Trophoblast cell (in vitro differentiated cells and primary cell): ENCODE data around the gene ZBTB8B.

Experiments used
- DNase-seq, 2 donors: peaks; one replicate each; pipeline ENCODE4 v3.0.0-alpha.2; 2016
- H2AFZ ChIP-seq: 2 replicates; pipeline ENCODE4 v1.6.1; 2013; ENCODE audit warnings: low read length, moderate library complexity, mild to moderate bottlenecking; ENCODE audit not compliant: insufficient read depth, poor library complexity
- H2AK5ac ChIP-seq: 2 replicates; pipeline ENCODE4 v1.6.1; 2013; ENCODE audit warnings: mild to moderate bottlenecking, low read length
- H2BK120ac ChIP-seq: 2 replicates; pipeline ENCODE4 v1.6.1; 2013; ENCODE audit warnings: low read length, mild to moderate bottlenecking, moderate library complexity; ENCODE audit not compliant: insufficient read depth, poor library complexity
- H2BK12ac ChIP-seq: 2 replicates; pipeline ENCODE4 v1.6.1; 2013; ENCODE audit warnings: mild to moderate bottlenecking, low read length, moderate library complexity
- H2BK5ac ChIP-seq: 2 replicates; pipeline ENCODE4 v1.6.1; 2013; ENCODE audit warnings: low read length, low read depth, moderate library complexity, mild to moderate bottlenecking; ENCODE audit not compliant: poor library complexity
- H3K14ac ChIP-seq: 2 replicates; pipeline ENCODE4 v1.6.1; 2013; ENCODE audit warnings: mild to moderate bottlenecking, low read length
- H3K18ac ChIP-seq: 2 replicates; pipeline ENCODE4 v1.6.1; 2013; ENCODE audit warnings: mild to moderate bottlenecking, low read length
- H3K23ac ChIP-seq: 2 replicates; pipeline ENCODE4 v1.6.1; 2013; ENCODE audit warnings: low read length
- H3K27ac ChIP-seq: 2 replicates; pipeline ENCODE4 v1.5.1; 2013; ENCODE audit warnings: low read depth, mild to moderate bottlenecking, inconsistent platforms, low read length, moderate library complexity
- H3K27me3 ChIP-seq: 2 replicates; pipeline ENCODE4 v1.6.1; 2013; ENCODE audit warnings: inconsistent platforms, mild to moderate bottlenecking, low read length, moderate library complexity; ENCODE audit not compliant: insufficient read depth
- H3K36me3 ChIP-seq, 2 experiments: 1 replicate in 1 of 2; 2 replicates in 1 of 2; pipeline ENCODE4 v1.6.1; 2013; ENCODE audit warnings: low read length in 2 of 2, mild to moderate bottlenecking in 2 of 2, moderate library complexity in 1 of 2; ENCODE audit not compliant: insufficient read depth in 2 of 2, control insufficient read depth in 1 of 2
- H3K4ac ChIP-seq: 2 replicates; pipeline ENCODE4 v1.6.1; 2013; ENCODE audit warnings: low read depth, mild to moderate bottlenecking, low read length, moderate library complexity
- H3K4me1 ChIP-seq, 2 experiments: 1 replicate in 1 of 2; 2 replicates in 1 of 2; pipeline ENCODE4 v1.6.1; 2013; ENCODE audit warnings: low read length in 2 of 2, mild to moderate bottlenecking in 2 of 2, moderate library complexity in 1 of 2; ENCODE audit not compliant: insufficient read depth in 2 of 2, control insufficient read depth in 1 of 2
- H3K4me2 ChIP-seq: 2 replicates; pipeline ENCODE4 v1.6.1; 2013; ENCODE audit warnings: inconsistent platforms, mild to moderate bottlenecking, low read length, moderate library complexity
- H3K4me3 ChIP-seq: 2 replicates; pipeline ENCODE4 v1.5.1; 2013; ENCODE audit warnings: mild to moderate bottlenecking, low read depth, low read length, inconsistent platforms
- H3K79me1 ChIP-seq: one replicate; pipeline ENCODE4 v1.6.1; 2013; ENCODE audit warnings: low read length
- H3K79me2 ChIP-seq: 2 replicates; pipeline ENCODE4 v1.6.1; 2013; ENCODE audit warnings: low read length, mild to moderate bottlenecking; ENCODE audit not compliant: control insufficient read depth, insufficient read depth, poor library complexity
- H3K9ac ChIP-seq: 2 replicates; pipeline ENCODE4 v1.6.1; 2013; ENCODE audit warnings: mild to moderate bottlenecking, low read length
- H3K9me3 ChIP-seq: 2 replicates; pipeline ENCODE4 v1.6.1; 2013; ENCODE audit warnings: low read depth, mild to moderate bottlenecking, control low read depth, inconsistent platforms, low read length; ENCODE audit not compliant: insufficient read depth
- H4K12ac ChIP-seq: 2 replicates; pipeline ENCODE4 v1.6.1; 2013; ENCODE audit warnings: low read depth, mild to moderate bottlenecking, low read length, moderate library complexity
- H4K8ac ChIP-seq: 2 replicates; pipeline ENCODE4 v1.6.1; 2013; ENCODE audit warnings: low read depth, mild to moderate bottlenecking, low read length, moderate library complexity
- H4K91ac ChIP-seq: one replicate; pipeline ENCODE4 v1.6.1; 2013; ENCODE audit warnings: low read depth, mild to moderate bottlenecking, low read length, moderate library complexity
- whole genome bisulfite sequencing: extraction: QIAGEN DNeasy Blood & Tissue Kit; methylation state at CpG from one replicate; pipeline ENCODE4 v1.1.7; 2013; ENCODE audit warnings: missing lambda C conversion rate; ENCODE audit not compliant: insufficient read length, insufficient coverage; ENCODE audit errors: extremely low coverage; 5-methylcytosine and 5-hydroxymethylcytosine counted together

ZBTB8B gene

GRCh38 chr1:32491386-32491785 is 26.5 kb downstream of the ZBTB8B start:
- WGBS = no CpG with 5 or more reads among the region's 2 CpGs
- no peak for DNase-seq

GRCh38 chr1:32494196-32494595 is 29.3 kb downstream of the ZBTB8B start:
- Histone ChIP-seq H3K36me3 (no peaks in the 10 kb centered on the region), H2BK12ac (no peak overlapping the region), H2BK5ac (peak overlapping the region; percentile 93), H4K91ac (no peak overlapping the region), H3K23ac (no peak overlapping the region), H2AK5ac (no peak overlapping the region), H3K4ac (no peak overlapping the region), H4K12ac (no peak overlapping the region), H3K4me3 (no peak overlapping the region), H2BK120ac (peak overlapping the region; percentile 92), H3K4me2 (no peak overlapping the region), H3K9ac (no peak overlapping the region), H3K14ac (no peak overlapping the region), H2AFZ (no peak overlapping the region), H3K27me3 (no peaks in the 10 kb centered on the region), H3K4me1 (peaks cover 8 to 14% of the 10 kb centered on the region in 2 experiments), H3K79me2 (peaks cover 3% of the 10 kb centered on the region), H3K27ac (peak overlapping the region; percentile 80), H4K8ac (no peak overlapping the region), H3K9me3 (no peaks in the 10 kb centered on the region), H3K18ac (no peak overlapping the region), H3K79me1 (peaks cover 17% of the 10 kb centered on the region)
- WGBS = no CpG with 5 or more reads among the region's 1 CpG
- DNase-seq = peak; percentile 78 to 92

More at GRCh38 chr1:32491386-32491785, 26.5 kb downstream of the ZBTB8B start:
- H3K4me3 ChIP-seq = no peak overlapping the region
- H2BK5ac ChIP-seq = no peak overlapping the region
- peaks cover 19% of the 10 kb centered on the region for H3K79me1 ChIP-seq
- H3K27me3 ChIP-seq = no peaks in the 10 kb centered on the region
- H3K9me3 ChIP-seq = no peaks in the 10 kb centered on the region
- peaks cover 3% of the 10 kb centered on the region for H3K79me2 ChIP-seq
- H4K12ac ChIP-seq = no peak overlapping the region
- H4K8ac ChIP-seq = no peak overlapping the region
- H3K18ac ChIP-seq = no peak overlapping the region
- H3K9ac ChIP-seq = no peak overlapping the region
- no peak overlapping the region for H3K23ac ChIP-seq
- H3K36me3 ChIP-seq = no peaks in the 10 kb centered on the region
- H2AK5ac ChIP-seq = no peak overlapping the region
- peaks cover 13 to 21% of the 10 kb centered on the region in 2 experiments for H3K4me1 ChIP-seq
- no peak overlapping the region for H3K27ac ChIP-seq
- H3K4ac ChIP-seq = no peak overlapping the region
- peak overlapping the region; percentile 94 for H2BK12ac ChIP-seq
- no peak overlapping the region for H3K14ac ChIP-seq
- peak overlapping the region; percentile 80 for H2BK120ac ChIP-seq
- no peak overlapping the region for H3K4me2 ChIP-seq
- no peak overlapping the region for H4K91ac ChIP-seq
- peak overlapping the region; percentile 64 for H2AFZ ChIP-seq

GRCh38 chr1:32494711-32495337 is 30.0 kb downstream of the ZBTB8B start:
- H3K4me1 ChIP-seq = peaks cover 8 to 14% of the 10 kb centered on the region in 2 experiments
- H2BK5ac ChIP-seq = peak overlapping the region; percentile 90
- peak overlapping the region; percentile 42 for H3K14ac ChIP-seq
- H3K79me2 ChIP-seq = peaks cover 3% of the 10 kb centered on the region
- H2AFZ ChIP-seq = no peak overlapping the region
- H2BK120ac ChIP-seq = peak overlapping the region; percentile 92
- H3K27ac ChIP-seq = peak overlapping the region; percentile 85
- H3K23ac ChIP-seq = no peak overlapping the region
- H3K9ac ChIP-seq = no peak overlapping the region
- peak; percentile 52 to 76 for DNase-seq
- H4K8ac ChIP-seq = no peak overlapping the region
- H3K27me3 ChIP-seq = no peaks in the 10 kb centered on the region
- WGBS = no CpG with 5 or more reads among the region's 7 CpGs
- no peak overlapping the region for H2AK5ac ChIP-seq
- no peaks in the 10 kb centered on the region for H3K9me3 ChIP-seq
- H3K4me3 ChIP-seq = no peak overlapping the region
- H3K4me2 ChIP-seq = no peak overlapping the region
- H4K12ac ChIP-seq = no peak overlapping the region
- H4K91ac ChIP-seq = peak overlapping the region; percentile 95
- no peaks in the 10 kb centered on the region for H3K36me3 ChIP-seq
- H3K4ac ChIP-seq = peak overlapping the region; percentile 31
- H2BK12ac ChIP-seq = peak overlapping the region; percentile 50
- peaks cover 17% of the 10 kb centered on the region for H3K79me1 ChIP-seq
- H3K18ac ChIP-seq = no peak overlapping the region

- Histone ChIP-seq H3K79me2 (peaks cover 6% of the 10 kb centered on the region), H2BK5ac (no peak overlapping the region), H3K4me1 (peaks cover 9 to 15% of the 10 kb centered on the region in 2 experiments), H3K27me3 (no peaks in the 10 kb centered on the region), H3K9me3 (no peaks in the 10 kb centered on the region), H3K14ac (no peak overlapping the region), H4K12ac (no peak overlapping the region), H3K79me1 (peaks cover 27% of the 10 kb centered on the region), H4K91ac (no peak overlapping the region), H3K23ac (no peak overlapping the region), H3K27ac (peak overlapping the region; percentile 64), H3K36me3 (no peaks in the 10 kb centered on the region), H4K8ac (no peak overlapping the region), H2BK120ac (no peak overlapping the region), H2BK12ac (no peak overlapping the region), H3K4me2 (no peak overlapping the region), H3K9ac (no peak overlapping the region), H3K18ac (no peak overlapping the region), H3K4ac (no peak overlapping the region), H3K4me3 (no peak overlapping the region), H2AK5ac (no peak overlapping the region), H2AFZ (no peak overlapping the region)
- peak in 1 of 2 donors; percentile 9 for DNase-seq
- no CpG with 5 or more reads among the region's 5 CpGs for WGBS
These were observed 31.3 kb downstream of the ZBTB8B start for GRCh38 chr1:32496127-32496526.
